Ishikawa (cell line): ENCODE measurements around the gene ZNF747.
A peak's percentile ranks its signal among the peaks of the same experiment; 100 is the strongest.

Experiments used
- CEBPB ChIP-seq: IDR thresholded peaks from 2 replicates; pipeline ENCODE4 v1.6.1; 2012
- EGR1 ChIP-seq: IDR thresholded peaks from 2 replicates; pipeline ENCODE4 v1.6.1; 2012
- EP300 ChIP-seq: IDR thresholded peaks from 2 replicates; pipeline ENCODE4 v1.6.1; 2012; ENCODE audit warnings: borderline replicate concordance
- FOXM1 ChIP-seq: IDR thresholded peaks from 2 replicates; pipeline ENCODE4 v1.6.1; 2012; ENCODE audit warnings: low read depth, borderline replicate concordance
- MAX ChIP-seq: IDR thresholded peaks from 2 replicates; pipeline ENCODE4 v1.6.1; 2012
- NFIC ChIP-seq: IDR thresholded peaks from 2 replicates; pipeline ENCODE4 v1.6.1; 2012
- TAF1 ChIP-seq: IDR thresholded peaks from 2 replicates; pipeline ENCODE4 v1.6.1; 2012; ENCODE audit warnings: low read depth, mild to moderate bottlenecking
- TCF12 ChIP-seq: IDR thresholded peaks from 2 replicates; pipeline ENCODE4 v1.6.1; 2012; ENCODE audit warnings: low read depth
- TEAD4 ChIP-seq: IDR thresholded peaks from 2 replicates; pipeline ENCODE4 v1.6.1; 2012
- USF1 ChIP-seq: IDR thresholded peaks from 2 replicates; pipeline ENCODE4 v1.6.1; 2012
- YY1 ChIP-seq: IDR thresholded peaks from 2 replicates; pipeline ENCODE4 v1.6.1; 2012; ENCODE audit warnings: low read depth

GRCh38 chr16:30526137-30526822 is 8.4 kb downstream of the ZNF747 start, which contains the start of gene ZNF768:
- TF ChIP-seq EGR1 (no peak), TAF1 (no peak), CEBPB (no peak), YY1 (0 out of 2 replicates have a peak, but pooled peaks have one; percentile 12), EP300 (no peak), FOXM1 (no peak), TEAD4 (no peak), NFIC (no peak), TCF12 (no peak), USF1 (no peak), MAX (0 out of 2 replicates have a peak, but pooled peaks have one; percentile 9)
